Cerebellar nuclear complex (tissue), 1 donor: ENCODE results near the gene NT5C1A.

ENCODE experiments used
- DNase-seq, 2 experiments: peaks; one replicate each; lab custom pipeline; 2025; lab: John Stamatoyannopoulos, UW

The NT5C1A gene

DNA sequence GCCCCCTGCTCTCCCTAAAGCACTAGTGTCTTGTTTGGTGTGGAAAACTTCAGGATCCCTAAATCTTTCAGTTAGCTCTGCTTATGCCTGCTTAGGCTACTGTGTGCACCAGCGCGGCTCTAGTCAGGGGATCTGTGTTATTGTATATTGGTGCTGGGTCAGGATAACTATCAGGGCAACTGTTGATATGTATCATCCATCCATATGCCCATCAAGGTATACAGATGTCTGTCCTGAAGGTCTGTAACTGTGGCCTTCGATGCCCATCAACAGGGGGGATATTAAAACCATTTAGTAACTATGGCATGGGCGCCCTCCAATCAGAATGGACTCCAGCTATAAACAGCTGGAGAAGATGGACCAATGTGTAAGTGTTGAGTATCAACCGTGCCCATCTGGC lies 12.4 kb downstream of the NT5C1A start:
- DNase-seq: no peak

DNA sequence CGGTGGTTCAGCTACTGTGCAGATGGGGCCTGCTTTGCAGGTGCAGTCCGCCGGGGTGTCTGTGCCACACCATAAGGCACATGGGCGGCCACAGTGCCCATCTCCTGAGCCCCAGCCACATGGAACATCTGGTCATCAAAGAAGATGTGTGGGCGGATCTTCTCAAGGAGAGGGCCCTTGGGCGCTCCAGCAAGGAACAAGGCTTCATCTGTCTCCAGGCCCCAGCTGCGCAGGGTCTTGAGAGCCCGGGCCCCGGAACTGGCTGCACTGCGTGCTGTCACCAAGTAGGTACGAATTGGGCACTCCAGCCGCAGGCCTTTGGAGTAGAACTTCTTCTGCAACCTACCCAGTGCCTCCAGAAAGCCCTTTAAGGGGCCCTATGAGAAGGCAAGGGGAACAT lies 12.8 kb downstream of the NT5C1A start:
- DNase-seq: no peak

DNA sequence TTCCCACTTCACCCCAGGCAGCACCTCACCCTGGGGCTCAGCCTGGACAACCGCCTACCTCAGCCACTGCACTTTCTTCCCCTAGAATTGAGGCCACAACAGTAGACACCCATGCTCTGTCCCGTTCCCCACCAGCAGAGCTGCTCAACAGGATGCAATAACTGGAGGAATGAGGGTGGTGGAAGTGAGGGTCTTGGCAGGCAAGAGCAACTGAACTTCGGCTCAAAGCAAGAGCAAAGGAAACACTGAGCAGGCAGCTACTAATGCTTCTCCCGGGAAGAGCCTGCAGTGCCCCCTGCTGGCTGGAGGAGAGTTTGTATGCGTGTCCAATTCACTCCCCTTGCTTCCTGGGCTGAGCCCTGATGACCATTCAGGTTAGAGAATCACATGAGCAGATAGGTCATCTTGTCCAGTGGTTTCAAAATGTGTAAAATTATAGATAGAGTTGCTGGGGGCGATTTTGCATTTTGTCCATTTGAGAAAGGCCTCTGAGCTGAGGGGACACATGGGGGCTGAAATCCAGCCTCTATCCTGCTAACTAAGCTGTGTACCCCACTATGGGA lies 13.9 kb downstream of the NT5C1A start:
- DNase-seq: no peak

DNA sequence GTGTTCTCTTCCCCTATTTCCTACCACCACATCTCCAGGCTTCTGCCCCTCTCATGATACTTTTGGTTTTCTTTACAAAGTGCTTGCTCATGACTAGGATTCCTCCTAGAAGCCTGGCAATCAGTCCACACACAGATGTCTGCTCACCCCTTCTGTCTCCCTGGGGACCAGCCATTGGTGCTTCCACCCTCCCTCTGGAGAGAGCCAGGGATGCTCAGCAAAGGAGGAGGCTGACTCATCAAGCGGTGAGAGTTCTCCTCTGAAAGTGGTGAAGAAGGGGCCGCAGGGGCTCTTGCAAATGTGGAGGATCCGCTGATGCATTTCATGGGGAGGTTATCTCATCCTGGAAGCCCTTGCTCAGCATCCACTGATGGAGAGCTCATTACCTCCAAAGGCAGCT lies 14.5 kb downstream of the NT5C1A start:
- DNase-seq: no peak

DNA sequence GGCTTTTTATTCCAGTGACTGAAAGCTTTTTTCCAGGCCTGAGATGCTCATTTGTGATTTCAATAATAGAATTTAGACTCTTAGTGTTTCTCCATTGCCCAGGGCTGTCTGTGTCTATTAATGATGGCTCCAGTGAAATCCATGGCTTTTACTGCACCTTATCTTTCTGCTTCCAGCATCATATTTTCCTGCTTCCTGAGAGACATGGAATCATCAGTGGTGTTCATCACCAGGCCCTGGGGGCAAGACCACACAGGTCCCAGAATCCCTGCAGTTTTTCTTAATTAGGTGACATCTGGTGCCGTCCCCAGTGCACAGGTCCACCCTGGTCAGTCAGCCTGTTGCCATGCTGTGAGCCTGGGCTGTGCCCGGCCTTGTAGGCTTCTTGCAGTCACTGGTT lies 15.5 kb downstream of the NT5C1A start:
- no peak for DNase-seq

DNA sequence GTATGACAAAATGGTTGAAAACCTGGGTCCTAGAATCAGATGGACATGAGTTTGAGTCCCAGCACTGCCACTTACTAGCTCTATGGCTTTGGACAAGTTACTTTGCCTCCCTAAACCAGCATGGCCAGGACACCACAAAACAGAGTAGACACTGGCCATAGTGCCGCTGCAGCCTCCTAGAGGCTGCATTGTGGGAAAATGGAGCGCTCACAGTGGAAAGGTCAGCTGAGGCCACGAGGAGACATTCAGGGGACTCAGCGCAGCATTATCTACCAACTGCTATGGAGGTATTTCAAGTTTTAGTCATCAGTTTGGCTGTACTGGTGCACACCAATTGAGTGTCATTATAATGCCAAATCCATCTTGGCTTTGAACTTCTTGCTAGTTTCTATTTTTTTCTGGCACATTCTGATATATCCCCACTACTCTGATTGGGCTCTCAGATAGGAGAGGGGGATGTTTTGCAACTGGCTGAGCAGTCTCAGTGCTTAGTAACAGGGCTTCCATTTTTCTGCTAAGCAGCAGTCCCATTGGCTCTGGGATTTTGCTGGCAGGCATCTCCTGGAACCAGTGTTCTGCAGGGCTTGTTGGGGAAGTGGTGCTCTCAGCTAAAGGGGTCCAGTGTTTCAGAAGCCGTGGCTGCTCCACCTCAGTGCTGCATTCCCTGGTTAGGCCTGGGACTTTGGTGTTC lies 16.2 kb downstream of the NT5C1A start:
- no peak for DNase-seq

DNA sequence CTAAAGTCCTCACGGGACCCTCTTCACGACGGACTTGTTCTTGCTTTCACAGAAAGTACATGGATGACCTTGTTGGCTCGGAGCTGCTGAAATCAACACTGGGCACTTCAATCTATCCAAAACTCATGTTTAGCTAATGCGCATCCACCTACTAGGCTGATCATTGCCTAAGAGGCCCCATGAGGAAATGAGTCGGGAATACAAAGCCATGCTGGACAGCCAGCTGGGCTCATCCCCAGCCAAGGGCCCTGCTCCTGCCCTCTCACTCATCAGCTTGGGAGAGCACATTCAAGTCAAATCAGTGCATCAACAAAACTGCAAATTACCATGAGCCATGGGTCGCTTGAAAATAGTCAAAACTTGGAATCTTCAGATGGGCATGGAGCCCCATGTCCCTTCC lies 17.6 kb downstream of the NT5C1A start:
- no peak for DNase-seq

DNA sequence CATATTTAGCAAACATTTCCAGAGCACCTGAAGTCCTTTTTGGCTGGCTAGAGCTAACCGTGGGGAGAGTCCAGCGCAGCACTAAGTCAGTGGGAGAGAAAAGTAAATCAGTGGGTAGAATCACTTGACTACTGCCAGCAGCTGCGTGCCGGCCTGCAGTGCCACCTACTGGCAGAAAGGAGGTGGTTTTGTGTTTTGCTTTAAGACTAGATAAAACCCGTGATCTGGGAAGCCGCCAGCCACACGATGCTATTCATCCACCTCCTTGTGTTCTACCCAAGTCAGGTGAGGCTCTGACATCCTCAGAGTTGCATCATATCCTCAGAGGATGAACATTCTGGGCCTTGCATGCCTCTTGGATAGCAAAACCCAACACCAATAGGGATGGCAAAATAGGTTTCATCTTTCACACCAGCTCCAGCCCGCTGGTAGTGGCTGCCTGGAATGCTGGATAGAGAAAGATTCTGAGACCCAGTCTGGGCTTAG lies 18.3 kb downstream of the NT5C1A start:
- DNase-seq: peak in 1 of 2 experiments; percentile 9

DNA sequence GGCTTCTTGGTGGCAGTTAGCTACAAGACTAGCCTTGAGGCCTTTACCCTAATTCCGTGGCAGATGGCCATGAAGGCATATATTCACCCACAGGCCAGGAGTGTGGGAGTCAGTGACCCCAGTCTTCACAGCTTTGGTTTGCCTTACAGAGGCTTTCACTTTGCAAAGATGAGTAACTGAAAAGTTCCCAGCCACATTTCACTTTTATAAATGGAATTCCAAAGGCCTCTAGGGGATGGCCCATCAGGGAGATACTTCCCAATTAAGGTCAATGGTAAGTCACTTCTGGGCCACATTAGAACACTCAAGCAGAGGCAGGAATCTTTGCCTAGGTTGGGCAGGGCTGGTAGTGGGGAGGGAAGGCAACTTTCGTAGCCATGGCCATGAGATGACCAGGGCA lies 19.4 kb downstream of the NT5C1A start:
- DNase-seq: no peak

DNA sequence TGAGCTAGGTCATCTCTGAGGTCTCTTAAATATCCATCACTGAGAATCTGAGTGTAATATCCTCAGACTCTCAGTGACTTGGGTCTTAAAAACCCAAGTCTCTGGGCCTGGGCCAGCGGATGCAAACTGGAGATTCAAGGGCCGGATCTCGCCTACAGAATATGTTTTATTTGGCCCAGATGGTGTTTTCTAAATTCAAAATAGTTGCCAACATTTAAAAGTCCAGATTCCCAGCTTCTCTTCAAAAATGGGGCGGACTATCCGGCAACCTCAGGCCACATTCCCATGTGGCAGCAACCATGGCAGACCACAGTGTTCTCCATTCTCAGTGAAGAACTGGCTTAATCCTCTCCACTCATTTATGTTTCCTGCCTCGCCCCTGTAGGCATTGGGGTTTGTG lies 19.8 kb downstream of the NT5C1A start:
- no peak for DNase-seq

DNA sequence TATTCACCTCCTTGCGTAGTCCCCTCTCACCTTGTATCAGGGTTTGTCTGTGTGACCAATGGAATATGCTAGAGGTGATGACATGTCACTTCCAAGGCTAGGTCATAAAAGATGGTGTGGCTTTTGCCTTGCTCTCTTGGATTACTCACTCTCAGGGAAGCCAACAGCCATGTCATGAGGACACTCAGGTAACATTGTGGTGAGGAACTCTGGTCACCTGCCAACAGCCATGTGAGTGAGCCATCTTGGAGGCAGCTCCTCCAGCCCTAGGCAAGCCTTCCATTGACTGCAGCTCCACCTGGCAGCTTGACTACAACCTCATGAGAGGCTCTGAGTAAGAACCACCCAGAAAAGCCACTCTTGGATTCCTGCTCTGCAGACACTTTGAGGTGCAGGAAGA lies 21.5 kb downstream of the NT5C1A start:
- DNase-seq: no peak

DNA sequence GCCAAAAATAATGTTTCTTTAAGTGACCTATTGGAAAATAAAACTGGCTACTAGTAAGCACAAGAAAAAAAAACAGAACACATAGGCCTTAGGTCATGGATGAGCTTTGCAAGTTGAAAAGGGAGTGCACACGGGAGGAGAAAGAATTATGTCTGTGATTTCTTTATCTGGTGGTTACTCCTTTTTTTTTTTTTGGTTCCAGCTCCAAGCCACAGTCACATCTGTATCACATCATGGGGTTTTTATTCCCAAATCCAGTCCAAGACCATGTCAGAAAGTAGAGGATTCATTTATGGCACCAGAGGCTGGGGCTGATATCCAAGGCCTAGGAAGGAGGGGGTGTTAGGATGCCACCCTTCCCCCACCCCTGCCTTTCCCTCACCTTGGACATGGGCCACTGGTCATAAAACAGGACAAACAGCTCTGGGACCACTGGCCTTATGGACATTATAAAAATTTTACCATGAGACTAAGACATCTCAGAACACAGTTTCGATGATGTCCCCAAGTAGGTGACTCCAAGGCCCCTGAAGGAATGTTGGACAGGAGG lies 22.2 kb downstream of the NT5C1A start:
- no peak for DNase-seq

DNA sequence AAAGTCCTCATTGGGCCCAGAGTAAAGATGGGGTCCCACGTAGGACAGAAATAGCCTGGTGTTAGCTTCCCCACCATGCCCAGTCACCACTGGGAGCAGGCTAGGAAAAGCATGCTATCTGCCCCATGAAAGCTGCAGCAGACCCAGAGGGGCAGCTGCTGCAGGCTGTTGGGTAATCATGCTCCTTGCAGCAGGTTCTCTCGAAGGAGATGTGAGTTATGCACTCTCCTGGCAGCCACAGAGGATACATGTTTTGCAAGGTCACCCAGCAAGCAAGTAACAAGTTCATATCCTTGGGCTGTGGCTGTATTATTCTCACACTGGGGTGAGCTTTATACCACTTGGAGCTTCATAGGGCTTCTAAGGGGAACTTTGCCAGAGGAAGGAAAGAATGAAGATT lies 23.4 kb downstream of the NT5C1A start:
- no peak for DNase-seq

DNA sequence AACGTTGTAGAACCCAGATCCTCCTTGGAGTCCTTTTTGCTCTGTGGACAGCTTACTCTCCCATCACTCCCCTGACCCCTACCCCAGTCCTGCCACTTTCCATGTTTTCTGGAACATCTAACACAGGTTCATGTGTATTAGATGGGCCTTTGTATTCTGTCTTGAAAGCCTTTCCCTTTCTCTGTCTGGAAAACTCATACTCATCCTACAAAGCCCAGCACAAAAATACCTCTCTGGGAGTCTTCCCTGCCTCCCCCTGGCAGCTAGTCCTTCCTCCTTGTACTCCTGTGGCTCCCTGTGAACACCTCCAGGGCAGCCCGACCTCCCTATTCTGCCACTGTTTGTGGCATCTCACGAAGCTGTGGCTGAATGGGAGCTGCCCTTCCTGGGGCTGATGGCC lies 24.7 kb downstream of the NT5C1A start:
- no peak for DNase-seq

DNA sequence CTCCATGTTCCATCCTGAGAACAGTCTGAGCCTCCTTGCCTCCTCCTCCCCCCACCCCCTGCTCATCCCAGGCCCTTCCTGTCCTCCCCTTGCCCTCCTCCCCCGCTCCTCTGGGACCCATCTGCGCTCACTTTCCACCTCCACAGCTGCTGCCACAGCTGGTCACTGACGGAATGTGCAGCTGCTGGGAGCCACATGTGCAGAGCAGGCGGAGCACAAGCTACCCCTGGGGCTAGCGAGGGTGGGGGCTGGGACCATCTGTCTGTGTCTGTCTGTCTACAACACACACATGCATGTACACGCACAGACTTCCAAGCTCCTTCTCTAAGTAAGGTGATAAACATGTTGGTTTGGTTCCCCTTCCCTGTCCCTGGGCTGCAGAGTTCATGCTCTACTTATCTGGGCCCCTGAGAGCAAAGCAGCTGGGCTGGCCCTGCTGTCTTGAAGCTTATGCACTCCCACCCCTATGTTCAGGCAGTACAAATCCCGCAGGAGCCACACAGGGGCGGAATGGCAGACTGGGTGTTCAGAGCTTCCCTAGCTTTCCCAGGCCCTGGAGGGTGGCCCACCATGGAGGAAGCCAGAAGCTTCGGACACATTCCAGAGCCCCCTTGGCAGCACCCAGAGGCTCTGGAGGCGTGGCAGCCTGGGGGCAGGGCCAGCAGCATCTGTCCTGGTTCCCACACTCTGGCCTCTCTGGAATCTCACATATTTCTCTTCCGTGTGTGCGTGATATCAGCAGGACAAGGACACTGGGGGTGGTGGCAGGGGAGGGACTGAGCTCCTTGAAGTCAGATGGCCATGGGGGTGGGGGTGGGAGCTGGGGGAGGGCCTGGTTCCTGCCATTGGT lies 25.4 kb downstream of the NT5C1A start:
- DNase-seq: no peak

DNA sequence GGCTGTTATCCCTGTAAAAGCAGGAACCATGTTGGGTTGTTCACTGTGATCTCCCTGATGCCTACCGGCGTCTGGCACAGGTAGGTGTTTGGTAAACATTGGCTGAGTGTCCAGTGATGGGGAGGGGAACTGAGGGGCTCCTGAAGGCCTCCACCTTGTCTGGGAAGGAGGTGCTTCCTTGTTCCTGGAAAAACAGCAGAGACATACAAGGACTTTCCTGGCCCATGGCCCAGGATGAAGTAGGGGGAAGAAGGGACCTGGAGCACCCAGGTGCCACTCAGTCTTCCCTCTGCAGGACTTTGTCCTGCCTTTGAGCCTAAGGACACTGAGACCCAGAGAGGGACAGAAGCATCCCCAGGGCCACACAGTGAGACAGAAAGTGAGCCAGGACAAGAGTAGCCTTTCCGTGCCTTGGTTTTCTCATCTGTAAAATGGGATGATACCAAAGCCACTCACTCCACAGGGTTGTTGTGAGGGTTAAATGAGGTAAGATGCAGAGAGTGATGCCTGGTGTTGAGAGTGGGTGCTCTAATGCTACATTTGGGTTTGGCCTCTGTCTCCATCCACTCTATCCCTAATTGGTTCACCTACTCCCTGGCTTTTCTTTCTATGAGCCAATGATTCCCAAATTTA lies 26.4 kb downstream of the NT5C1A start:
- DNase-seq: no peak

DNA sequence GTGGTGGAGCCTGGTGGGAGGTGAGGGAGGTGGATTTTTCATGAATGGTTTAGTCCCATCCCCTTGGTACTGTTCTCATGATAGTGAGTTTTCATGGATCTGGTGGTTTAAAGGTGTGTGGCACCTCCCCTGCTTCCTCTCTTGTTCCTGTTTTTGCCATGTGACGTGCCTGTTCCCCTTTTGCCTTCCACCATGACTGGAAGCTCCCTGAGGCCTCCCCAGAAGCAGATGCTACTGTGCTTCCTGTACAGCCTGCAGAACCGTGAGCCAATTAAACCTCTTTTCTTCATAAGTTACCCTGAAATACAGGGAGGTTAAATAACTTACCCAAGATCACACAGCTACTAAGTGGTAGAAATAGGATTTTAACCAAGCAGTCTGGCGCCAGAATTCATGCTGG lies 28.2 kb downstream of the NT5C1A start:
- no peak for DNase-seq

DNA sequence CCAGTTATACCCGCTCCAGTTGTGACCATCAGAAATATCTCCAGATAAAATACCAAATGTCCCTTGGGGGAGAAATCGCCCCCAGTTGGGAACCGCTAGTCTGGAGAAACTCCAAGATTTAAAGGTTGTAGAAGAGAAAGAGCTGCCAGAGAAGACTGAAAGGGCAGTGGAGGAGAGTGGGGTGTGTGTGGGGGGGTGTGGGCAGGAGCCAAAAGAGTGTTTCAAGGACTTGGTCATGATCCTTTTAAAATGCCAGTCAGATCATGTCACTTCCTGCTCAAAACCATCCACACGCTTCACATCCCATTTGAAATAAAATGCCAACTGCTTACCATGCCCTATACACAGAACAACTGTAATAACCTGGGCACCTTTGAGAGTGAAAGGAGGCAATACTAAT lies 29.1 kb downstream of the NT5C1A start:
- no peak for DNase-seq

DNA sequence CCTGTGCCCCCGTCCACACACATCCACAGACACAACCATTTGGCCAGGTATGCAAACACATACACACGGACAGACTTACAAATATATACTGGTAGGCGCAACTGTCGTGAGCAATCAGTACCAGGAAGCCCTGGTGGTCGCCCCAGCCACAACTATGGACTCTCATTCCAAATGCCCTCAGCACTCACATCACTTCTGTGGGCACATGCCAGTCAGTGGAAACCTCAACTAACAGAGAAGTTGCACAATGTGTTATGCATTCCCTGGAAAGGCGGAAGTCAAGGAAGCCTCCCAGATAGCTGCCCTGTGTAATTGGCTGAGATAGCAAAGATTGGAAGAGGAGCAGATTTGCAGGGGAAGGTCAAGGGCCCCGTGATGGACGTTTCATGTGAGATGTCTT lies 31.0 kb downstream of the NT5C1A start:
- DNase-seq: no peak

DNA sequence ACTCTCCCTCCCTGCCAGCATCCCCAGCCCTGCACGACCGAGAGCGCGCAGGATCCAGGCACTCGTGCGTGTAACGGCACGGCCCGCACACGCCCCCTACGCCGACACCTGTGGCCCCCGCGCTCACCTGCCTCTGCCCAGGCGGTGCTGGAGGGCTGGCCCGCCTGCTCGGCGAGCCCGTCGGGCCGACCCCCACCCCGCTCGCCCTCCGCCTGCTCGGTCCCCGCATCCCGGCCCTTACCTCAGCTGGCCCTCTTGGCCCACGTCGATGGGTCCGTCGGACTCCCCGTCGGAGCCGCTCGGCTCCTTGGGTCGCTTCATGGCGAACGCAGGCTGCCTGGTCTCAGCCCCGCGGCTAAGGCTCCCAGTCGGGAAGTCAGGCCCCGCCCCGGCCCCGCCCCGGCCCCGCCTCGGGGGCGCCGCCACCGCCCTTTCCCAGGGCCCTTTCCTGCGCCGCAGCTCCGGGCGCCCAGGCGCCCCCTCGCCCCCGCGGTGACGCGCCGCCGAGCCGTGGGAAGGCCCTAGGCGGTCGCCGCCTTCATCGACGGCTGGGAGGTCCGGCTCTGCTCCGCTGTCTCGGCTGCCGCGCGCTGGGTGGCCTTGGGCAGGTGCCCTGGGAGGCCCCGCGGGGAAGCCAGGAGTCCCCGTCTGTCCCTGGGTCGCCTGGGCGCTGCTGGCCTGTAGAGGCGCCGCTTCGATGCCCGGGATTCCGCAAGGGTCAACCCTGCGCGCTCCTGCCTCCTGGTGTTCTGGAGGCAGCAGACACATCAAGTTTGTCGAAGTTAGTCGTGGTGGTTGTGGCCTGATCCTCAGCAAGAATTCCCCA lies 32.4 kb downstream of the NT5C1A start, which contains the start of gene HEYL:
Gene HEYL, minus strand, starts transcription at position 339 of the 826 bp plus-strand sequence. Its CDS starts 18 bp downstream, at position 321.
- DNase-seq: no peak

DNA sequence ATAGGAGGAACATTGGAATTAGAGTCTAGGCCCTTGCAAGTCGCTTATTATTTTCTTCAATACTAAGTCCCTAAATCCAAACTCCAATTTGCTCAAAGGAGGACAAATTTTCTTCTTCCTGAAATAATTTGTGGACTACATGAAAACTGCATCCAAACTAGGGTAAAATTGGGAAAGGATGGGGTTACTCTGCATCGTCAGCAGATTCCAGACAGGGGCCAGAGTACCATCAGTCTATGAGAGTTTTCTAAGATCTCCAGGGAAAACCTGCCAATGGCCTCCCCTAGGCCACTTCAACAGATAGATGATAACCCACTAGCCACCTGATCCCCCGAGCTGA lies 33.0 kb downstream of the NT5C1A start:
- no peak for DNase-seq
